Stimulated activated CD4-positive, alpha-beta T cell treated with anti-CD3 and anti-CD28 coated beads, Interleukin-15, amount 100 ng/mL, for 48 hours (primary cell): Measurements from ENCODE around the gene SSNA1.
"Not testable (repeated sequence)": the region's sequence is repeated elsewhere in the genome, so short reads cannot be mapped to it uniquely, and the experiment has no call there.

Experiments
- DNase-seq, 2 donors: peaks; one replicate each; pipeline ENCODE4 v3.0.0-alpha.2; 2020; ENCODE audit warnings: low read depth in 2 of 2

SSNA1 gene

GRCh38 chr9:137230705-137231371 lies 42.4 kb downstream of the SSNA1 start, which contains the start of gene SLC34A3:
SLC34A3 (plus strand) TSS chr9:137230901; CDS start chr9:137231703, 802 bp downstream.
- no peak for DNase-seq

- no peak for DNase-seq
Measured at GRCh38 chr9:137231372-137232039, 43.0 kb downstream of the SSNA1 start.

- no peak for DNase-seq
Measured at GRCh38 chr9:137232101-137232500, 43.6 kb downstream of the SSNA1 start.

- no peak for DNase-seq
Measured at GRCh38 chr9:137232510-137232909, 44.0 kb downstream of the SSNA1 start.

GRCh38 chr9:137233143-137233980 lies 44.9 kb downstream of the SSNA1 start:
- DNase-seq: no peak

GRCh38 chr9:137234055-137234697 lies 45.7 kb downstream of the SSNA1 start:
- DNase-seq: no peak

GRCh38 chr9:137234758-137235423 lies 46.4 kb downstream of the SSNA1 start:
- DNase-seq: no peak

- DNase-seq: no peak
Measured at GRCh38 chr9:137235424-137236237, 47.2 kb downstream of the SSNA1 start.

GRCh38 chr9:137236238-137236935 lies 47.9 kb downstream of the SSNA1 start:
- DNase-seq: peak; percentile 80 to 92

- no peak for DNase-seq
Measured at GRCh38 chr9:137236936-137237421, 48.5 kb downstream of the SSNA1 start.

- no peak for DNase-seq
Measured at GRCh38 chr9:137237759-137238726, 49.6 kb downstream of the SSNA1 start.

- not testable (repeated sequence) for DNase-seq
Measured at GRCh38 chr9:137239541-137240200, 51.2 kb downstream of the SSNA1 start.
